A673 (cell line): ENCODE results near the gene TRIP10. TPM values are rescaled to one million over a fixed set of nuclear protein-coding genes. Genes with fewer than 3 reads are reported as not detected.

ENCODE experiments used
- BruUV-seq: library from RNA; stranded (reverse); fragments of 400-500 nt; replicated peaks from 2 replicates; lab custom pipeline; 2021; lab: Mats Ljungman, UMichigan
- CTCF ChIA-PET: fragments of 300-600 bp; sonication (Branson Sonifier 250); formaldehyde crosslinking; loops from one replicate; lab custom pipeline; 2022; ENCODE audit warnings: antibody characterized with exemption; lab: Charles Lee
- POLR2A ChIA-PET: fragments of 300-600 bp; sonication (Branson Sonifier 250); formaldehyde crosslinking; loops from one replicate; lab custom pipeline; 2022; ENCODE audit warnings: antibody characterized with exemption; ENCODE audit not compliant: low non-redundant PET; lab: Charles Lee
- DNase-seq: peaks from one replicate; pipeline ENCODE4 v3.0.0-alpha.2; 2015; ENCODE audit warnings: low spot score
- H3K27ac ChIP-seq: fragments of 200-600 bp; sonication (generic); 2 replicates; pipeline ENCODE4 v1.5.1; 2016; ENCODE audit warnings: mixed run types, low read depth, mild to moderate bottlenecking, mixed read lengths, antibody characterized with exemption, low read length; ENCODE audit not compliant: poor library complexity, severe bottlenecking
- H3K27me3 ChIP-seq: fragments of 200-600 bp; sonication (generic); replicated peaks from 2 replicates; pipeline ENCODE4 v1.6.1; 2017; ENCODE audit warnings: mixed run types, low read depth, mild to moderate bottlenecking, mixed read lengths, antibody characterized with exemption, low read length; ENCODE audit not compliant: insufficient read depth, poor library complexity
- H3K36me3 ChIP-seq: fragments of 200-600 bp; sonication (generic); 2 replicates; pipeline ENCODE4 v1.6.1; 2016; ENCODE audit warnings: mixed run types, mild to moderate bottlenecking, mixed read lengths, antibody characterized with exemption, low read length; ENCODE audit not compliant: insufficient read depth, poor library complexity, severe bottlenecking
- H3K4me1 ChIP-seq: fragments of 200-600 bp; sonication (generic); 2 replicates; pipeline ENCODE4 v1.6.1; 2017; ENCODE audit warnings: mixed run types, mild to moderate bottlenecking, mixed read lengths, antibody characterized with exemption, low read length; ENCODE audit not compliant: insufficient read depth, poor library complexity, severe bottlenecking
- H3K4me3 ChIP-seq: fragments of 200-600 bp; sonication (generic); 2 replicates; pipeline ENCODE4 v1.5.1; 2016; ENCODE audit warnings: low read depth, mixed run types, mild to moderate bottlenecking, mixed read lengths, low read length; ENCODE audit not compliant: poor library complexity, severe bottlenecking
- H3K9me3 ChIP-seq: fragments of 200-600 bp; sonication (generic); 2 replicates; pipeline ENCODE4 v1.6.1; 2016; ENCODE audit warnings: mixed run types, low read depth, mild to moderate bottlenecking, mixed read lengths, antibody characterized with exemption, low read length; ENCODE audit not compliant: poor library complexity, severe bottlenecking
- EZH2 ChIP-seq: fragments of 200-600 bp; sonication (generic); IDR thresholded peaks from 2 replicates; pipeline ENCODE4 v1.6.1; 2017; ENCODE audit warnings: borderline replicate concordance, low read depth, mild to moderate bottlenecking, mixed read lengths, antibody characterized with exemption, low read length; ENCODE audit not compliant: poor library complexity, severe bottlenecking
- intact Hi-C: fragments of 100-400 bp; cut with micrococcal nuclease; formaldehyde crosslinking; loops from one replicate; pipeline ENCODE4 v1.10.0; 2022; ENCODE audit not compliant: unreplicated experiment
- total RNA-seq: library from RNA; stranded (reverse); gene quantifications from 2 replicates; pipeline ENCODE4 v1.2.3, GENCODE V29; 2021
- TF ChIP-seq, protein P1 (sequence below): fragments of 300-800, 200-600 bp; sonication (generic); conservative IDR thresholded peaks from 2 replicates; pipeline ENCODE4 v1.5.1; 2017; ENCODE audit warnings: low read depth, mild to moderate bottlenecking, antibody characterized with exemption, low read length, moderate library complexity, mixed read lengths

The TRIP10 gene
- total RNA-seq, 1 experiment from 2014 or later, result 70.2 TPM

DNA sequence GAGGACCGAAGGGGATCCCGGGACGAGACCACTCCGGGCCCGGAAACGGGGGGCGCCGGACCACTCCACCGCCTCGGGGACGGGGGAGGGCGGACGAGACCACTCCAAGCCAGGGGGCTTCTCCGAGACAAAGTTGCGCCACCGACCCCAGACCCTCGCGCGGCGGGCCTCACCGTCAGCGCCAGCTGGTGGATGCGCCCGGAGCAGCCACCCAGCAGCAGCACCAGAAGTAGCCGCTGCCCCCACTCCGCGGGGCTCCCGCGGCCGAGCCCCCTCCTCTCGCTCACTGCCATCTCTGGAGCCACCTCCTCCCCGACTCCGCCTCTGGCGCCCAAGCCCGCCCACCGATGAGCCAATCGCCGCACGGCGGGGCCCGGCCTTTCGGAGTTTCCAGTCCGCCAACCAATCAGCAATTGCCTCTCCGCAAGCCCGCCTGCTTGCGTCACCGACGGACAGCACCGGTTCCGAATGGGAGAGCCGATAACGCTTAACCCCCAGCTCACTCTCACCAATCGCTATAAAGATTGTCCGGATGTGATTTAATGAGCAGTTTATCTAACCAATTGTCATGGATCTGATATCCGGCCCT is 2.1 kb upstream of the TRIP10 start, which contains the start of gene GPR108:
GPR108 (minus strand) TSS at position 297 of the 589 bp plus-strand sequence; CDS start at position 293, 4 bp downstream.
- no peaks in the 10 kb centered on the region for H3K27me3 ChIP-seq
- no peak for TF ChIP-seq EZH2
- TF ChIP-seq, protein P1, sequence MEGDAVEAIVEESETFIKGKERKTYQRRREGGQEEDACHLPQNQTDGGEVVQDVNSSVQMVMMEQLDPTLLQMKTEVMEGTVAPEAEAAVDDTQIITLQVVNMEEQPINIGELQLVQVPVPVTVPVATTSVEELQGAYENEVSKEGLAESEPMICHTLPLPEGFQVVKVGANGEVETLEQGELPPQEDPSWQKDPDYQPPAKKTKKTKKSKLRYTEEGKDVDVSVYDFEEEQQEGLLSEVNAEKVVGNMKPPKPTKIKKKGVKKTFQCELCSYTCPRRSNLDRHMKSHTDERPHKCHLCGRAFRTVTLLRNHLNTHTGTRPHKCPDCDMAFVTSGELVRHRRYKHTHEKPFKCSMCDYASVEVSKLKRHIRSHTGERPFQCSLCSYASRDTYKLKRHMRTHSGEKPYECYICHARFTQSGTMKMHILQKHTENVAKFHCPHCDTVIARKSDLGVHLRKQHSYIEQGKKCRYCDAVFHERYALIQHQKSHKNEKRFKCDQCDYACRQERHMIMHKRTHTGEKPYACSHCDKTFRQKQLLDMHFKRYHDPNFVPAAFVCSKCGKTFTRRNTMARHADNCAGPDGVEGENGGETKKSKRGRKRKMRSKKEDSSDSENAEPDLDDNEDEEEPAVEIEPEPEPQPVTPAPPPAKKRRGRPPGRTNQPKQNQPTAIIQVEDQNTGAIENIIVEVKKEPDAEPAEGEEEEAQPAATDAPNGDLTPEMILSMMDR, result no peak
- intact Hi-C loops, result loop anchor here (5.0 kb wide), 3 partner anchors 65 to 220 kb away; no protein-coding TSS in a partner anchor

DNA sequence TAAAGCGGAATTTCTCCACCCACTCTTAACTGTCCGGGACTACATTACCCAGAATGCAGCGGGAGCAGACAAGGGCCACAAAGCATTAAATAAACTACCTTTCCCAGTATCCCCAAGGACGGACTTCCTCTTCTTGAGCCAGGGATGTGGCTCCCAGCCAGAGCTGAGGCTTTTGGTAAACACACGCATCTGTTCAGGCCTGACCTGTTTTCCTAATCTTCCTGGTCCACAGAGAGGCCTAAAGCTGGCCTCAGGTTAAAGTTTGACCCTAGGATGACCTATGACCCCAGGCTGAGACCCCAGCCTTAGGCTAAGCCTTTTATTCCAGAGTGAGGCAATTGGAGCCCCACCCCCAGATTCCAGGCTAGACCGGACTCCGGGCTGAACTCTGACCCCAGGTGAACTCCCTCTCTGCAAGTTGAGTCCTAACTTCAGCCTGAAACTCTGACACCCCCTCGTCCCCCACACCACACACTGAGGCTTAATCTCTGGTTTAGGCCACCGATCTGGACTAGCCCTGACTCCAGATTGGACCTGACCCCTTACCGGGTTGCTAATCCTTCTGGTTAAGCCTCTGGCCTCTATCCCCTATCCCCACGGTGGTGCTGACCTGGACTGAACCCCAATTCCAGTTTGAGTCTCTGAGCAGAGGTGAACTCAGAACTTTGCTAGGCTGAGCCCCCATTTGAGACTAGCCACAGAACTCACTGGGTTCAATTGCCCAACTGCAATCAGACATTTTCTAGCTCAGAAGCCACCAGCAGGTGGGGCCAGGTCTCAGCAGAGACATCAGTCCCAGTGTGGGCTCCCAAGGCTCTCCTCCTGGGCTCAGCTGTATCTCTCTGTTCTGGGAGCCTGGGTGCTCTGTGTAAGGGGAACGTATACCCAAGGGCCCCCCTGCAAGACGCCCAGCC is 1.4 kb upstream of the TRIP10 start:
- Histone ChIP-seq H3K27ac (peak overlapping the region; percentile 84), H3K27me3 (no peaks in the 10 kb centered on the region), H3K4me3 (no peak overlapping the region), H3K36me3 (peaks cover 9% of the 10 kb centered on the region), H3K4me1 (peaks cover 35% of the 10 kb centered on the region), H3K9me3 (no peaks in the 10 kb centered on the region)
- intact Hi-C loops, result loop anchor here (1.0 to 5.0 kb wide), 4 partner anchors 64 to 221 kb away; no protein-coding TSS in a partner anchor
- ChIA-PET CTCF (interaction anchor here (0.5 to 2.0 kb wide), 6 partner anchors 102 to 651 kb away, joined by 3 to 44 read pairs (median 6); no protein-coding TSS in a partner anchor), POLR2A (no interaction called here)
- DNase-seq, result peak; percentile 97
- TF ChIP-seq, protein P1, result peak; percentile 86
- TF ChIP-seq EZH2, result no peak
- no TSS peak for BruUV-seq

More for the DNA sequence above, 2.1 kb upstream of the TRIP10 start, which contains the start of gene GPR108:
- peak within 1 kb of the TSS; percentile 98 for H3K27ac ChIP-seq
- BruUV-seq, result no TSS peak
- H3K4me1 ChIP-seq, result peaks cover 35% of the 10 kb centered on the region
- no peaks in the 10 kb centered on the region for H3K9me3 ChIP-seq
- peaks cover 2% of the 10 kb centered on the region for H3K36me3 ChIP-seq
- peak within 1 kb of the TSS; percentile 63 for H3K4me3 ChIP-seq
- peak; percentile 100 for DNase-seq
- ChIA-PET POLR2A (no interaction called here), CTCF (interaction anchor here (2.0 kb wide), 1 partner anchor 127 kb away, joined by 44 read pairs; no protein-coding TSS in a partner anchor)

DNA sequence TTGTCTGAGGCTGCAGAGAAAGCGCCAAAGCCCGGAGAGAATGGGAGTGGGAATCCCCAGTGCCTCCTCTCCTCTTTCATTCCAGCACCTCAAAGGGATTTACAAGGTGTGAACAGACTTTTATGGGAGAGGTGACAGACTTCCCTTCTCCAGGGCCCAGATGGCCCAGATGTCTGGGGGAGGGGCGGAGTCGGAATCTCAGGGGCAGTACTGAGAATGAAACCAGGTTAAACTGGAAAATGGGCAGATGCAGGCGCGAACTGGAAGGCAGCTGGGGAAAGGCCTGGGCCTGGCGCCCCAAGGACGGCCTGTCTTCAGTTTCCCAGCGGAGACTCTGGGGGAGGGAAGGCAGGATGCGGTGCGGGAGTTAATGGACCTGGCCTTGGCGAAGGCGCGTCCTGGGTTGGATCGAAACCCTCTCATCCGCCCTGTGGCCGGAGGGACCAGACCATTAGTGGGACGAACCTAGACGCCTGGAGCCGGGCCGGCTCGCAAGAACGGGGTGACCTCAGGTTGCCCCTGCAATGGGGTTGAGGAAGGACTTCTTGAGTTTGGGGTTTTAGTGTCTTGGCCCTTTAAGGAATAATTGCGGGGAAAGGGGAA is 592 bp upstream of the TRIP10 start:
- Histone ChIP-seq H3K4me3 (peak overlapping the region; percentile 41), H3K4me1 (peaks cover 38% of the 10 kb centered on the region), H3K27me3 (no peaks in the 10 kb centered on the region), H3K36me3 (peaks cover 16% of the 10 kb centered on the region), H3K27ac (peak overlapping the region; percentile 84), H3K9me3 (no peaks in the 10 kb centered on the region)
- TF ChIP-seq, protein P1, result no peak
- no peak for TF ChIP-seq EZH2
- intact Hi-C loops, result loop anchor here (1.0 to 5.0 kb wide), 4 partner anchors 63 to 222 kb away; no protein-coding TSS in a partner anchor
- DNase-seq, result peak; percentile 53
- ChIA-PET CTCF (interaction anchor here (1.0 to 2.0 kb wide), 5 partner anchors 101 to 125 kb away, joined by 3 to 44 read pairs (median 7); no protein-coding TSS in a partner anchor), POLR2A (no interaction called here)
- no TSS peak for BruUV-seq
